NCI-H2227 (cell line): ENCODE data around the gene MYO15B.

ENCODE experiments used
- DNase-seq: peaks from one replicate; lab custom pipeline; 2025; ENCODE audit not compliant: unreplicated experiment; lab: John Stamatoyannopoulos, UW

The MYO15B gene

DNA sequence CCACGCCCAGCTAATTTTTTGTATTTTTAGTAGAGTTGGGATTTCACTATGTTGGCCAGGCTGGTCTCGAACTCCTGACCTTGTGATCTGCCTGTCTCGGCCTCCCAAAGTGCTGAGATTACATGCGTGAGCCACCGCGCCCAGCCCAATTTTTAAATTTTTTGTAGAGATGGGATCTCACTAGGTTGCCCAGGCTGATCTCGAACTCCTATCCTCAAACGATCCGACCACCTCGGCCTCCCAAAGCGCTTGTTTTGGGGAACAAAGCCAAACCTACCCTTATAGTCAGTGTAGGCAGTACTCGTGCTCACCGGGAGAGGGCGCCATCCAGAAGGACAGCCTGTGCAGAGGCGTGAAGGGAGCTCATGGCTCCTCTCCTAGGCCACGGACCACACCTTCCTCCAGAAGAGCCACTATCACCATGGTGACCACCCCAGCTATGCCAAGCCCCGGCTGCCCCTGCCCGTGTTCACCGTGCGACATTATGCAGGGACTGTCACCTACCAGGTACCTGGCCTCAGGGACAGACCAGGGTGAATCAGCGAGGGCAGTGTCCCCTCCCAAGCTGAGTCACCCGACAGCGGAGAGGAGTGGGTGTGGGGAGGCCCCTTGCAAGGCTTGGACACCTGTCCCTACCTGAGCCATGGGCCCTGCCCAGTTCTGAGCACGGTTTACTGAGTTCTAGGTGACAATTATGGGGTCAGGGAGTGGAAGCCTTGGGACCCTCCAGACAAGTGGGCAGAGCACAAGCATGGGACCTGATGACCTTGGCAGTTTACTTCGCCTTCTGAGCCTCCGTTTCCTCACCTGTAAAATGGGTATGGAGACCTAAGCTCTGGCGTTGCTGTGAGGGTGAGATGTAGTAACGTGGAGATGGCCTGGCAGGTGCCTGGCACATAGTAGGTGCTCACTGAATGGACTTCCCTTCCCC lies 13.7 kb downstream of the MYO15B start:
- peak; percentile 21 for DNase-seq

DNA sequence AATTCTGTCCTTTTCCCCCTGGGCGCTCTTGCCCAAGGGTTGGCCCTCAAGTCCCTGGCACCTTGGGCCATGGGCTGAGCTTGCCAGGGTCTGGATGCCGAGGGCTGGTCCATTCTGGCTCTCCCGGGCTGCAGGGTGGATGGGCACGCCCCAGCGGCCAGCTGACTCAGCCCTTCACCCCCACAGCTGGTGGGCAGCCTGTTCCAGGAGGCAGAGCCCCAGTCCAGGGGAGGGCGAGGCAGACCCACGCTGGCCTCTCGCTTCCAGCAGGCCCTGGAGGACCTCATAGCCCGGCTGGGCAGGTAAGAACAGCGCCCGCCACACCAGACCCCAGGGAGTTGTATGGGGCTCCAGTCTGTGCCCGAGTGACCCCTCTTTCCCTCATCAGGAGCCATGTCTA lies 15.0 kb downstream of the MYO15B start:
- no peak for DNase-seq

DNA sequence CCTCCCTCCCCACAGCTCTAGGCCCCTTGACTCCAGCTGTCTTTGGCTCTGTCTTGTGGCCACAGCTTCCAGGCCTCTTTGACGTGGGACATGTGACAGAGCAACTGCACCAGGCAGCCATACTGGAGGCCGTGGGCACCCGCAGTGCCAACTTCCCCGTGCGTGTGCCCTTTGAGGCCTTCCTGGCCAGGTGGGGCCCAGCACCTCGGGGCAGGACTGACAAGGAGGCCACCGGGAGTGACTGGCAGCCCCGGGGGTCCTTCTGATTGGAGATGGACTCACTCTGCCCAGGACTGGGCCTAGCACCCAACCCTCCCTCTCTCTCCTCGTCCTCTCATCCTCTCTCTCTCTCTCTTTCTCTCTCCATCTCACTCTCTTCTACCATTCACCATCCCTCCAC lies 15.5 kb downstream of the MYO15B start:
- DNase-seq: no peak

DNA sequence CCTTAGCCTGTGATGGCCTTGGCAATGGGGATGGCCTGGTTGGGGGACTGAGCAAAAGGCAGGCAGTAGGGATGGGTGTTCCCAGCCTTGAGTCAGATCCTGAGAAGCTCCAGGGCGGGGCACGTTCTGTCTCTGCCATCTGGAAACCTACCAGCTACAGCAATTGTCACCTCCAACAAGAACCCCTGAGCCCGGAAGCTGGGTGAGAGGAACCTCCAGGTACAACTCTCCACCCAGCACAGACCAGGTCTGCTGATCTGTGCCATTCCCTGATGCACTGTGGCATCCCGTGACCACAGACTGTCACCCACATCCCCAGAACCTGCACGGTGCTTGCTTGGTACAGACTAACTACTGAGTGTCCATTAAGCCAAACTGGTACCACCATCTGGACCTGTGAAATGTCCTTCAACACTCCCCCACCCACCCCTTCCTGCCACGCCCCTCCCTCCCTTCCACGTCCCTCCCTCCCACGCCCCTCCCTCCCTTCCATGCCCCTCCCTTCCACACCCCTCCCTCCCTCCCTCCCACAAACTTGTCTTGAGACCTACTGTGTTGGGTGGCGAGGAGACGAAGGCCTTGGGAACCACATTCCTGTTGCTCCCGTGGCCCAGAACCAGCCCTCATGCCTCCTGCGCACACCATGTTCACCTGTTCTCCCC lies 16.6 kb downstream of the MYO15B start:
- DNase-seq: no peak

DNA sequence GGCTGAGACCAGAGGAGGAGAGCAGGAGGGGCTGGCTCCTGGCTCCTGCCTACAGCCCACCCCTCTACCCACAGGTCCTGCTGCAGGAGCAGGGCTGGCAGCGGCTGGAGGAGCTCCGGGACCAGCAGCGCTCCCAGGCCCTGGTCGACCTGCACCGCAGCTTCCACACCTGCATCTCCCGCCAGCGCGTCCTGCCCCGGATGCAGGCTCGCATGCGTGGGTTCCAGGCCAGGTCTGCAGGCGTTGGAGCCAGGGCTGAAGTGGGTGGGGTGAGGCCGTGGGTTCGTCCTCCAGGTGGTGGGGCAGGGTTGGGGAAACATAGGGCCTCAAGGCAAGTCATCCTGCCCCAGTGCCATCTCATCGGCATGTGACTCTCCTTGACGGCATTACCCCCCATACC lies 18.2 kb downstream of the MYO15B start:
- no peak for DNase-seq

DNA sequence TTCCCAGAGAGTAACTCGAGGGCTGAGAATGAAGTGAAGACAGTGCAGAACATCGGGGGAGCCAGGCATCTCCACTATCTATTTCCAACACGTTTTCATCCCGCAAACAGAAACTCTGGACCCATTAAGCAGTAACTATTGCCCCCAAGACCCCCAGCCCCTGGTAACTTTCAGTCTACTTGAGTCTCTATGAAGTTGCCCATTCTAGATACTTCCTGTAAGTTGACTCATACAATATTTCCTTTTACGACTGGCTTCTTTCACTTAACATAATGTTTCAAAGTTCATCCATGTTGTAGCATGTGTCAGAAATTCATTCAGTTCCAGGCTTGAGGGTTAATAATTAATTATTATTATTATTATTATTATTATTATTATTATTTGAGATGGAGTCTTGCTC lies 19.5 kb downstream of the MYO15B start:
- no peak for DNase-seq

DNA sequence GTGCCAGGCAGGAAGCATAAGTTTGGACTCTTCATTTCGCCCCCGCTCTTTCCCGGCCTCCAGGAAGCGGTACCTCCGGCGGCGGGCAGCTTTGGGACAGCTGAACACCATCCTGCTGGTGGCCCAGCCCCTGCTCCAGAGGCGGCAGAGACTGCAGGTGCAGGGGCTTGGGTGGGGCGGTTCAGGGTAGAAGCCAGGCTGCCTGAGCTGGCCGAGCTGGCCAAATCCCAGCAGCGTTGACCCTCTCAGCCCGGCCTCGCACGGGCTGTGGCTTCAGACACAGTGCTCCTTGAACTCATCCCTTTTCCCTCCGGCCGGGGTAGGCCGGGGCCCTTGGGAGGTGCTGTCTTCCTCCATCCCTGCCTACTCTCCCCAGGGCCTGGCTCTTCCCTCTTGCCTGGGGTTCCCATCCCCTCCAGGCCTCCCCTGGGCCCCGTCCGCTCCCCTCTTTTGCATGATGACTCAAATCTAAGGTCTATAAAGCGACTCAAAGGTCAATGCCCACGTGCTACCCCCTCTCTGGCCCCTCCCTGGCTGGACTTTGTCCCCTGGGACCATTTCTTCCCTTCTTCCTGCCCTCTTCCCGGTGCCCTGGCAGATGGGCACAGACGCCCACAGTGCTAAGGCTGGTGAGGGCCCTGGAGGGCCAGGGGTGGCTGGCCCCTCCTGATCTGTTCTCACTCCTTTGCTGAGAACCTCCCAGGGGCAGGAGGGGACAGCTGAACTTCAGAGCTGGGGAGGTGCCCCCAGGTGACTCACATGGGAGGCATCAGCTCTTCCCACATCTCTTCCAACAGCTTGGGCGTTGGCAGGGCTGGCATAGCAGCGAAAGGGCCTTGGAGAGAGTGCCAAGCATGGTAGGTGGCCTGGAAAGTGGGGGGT lies 22.7 kb downstream of the MYO15B start:
- DNase-seq: no peak

DNA sequence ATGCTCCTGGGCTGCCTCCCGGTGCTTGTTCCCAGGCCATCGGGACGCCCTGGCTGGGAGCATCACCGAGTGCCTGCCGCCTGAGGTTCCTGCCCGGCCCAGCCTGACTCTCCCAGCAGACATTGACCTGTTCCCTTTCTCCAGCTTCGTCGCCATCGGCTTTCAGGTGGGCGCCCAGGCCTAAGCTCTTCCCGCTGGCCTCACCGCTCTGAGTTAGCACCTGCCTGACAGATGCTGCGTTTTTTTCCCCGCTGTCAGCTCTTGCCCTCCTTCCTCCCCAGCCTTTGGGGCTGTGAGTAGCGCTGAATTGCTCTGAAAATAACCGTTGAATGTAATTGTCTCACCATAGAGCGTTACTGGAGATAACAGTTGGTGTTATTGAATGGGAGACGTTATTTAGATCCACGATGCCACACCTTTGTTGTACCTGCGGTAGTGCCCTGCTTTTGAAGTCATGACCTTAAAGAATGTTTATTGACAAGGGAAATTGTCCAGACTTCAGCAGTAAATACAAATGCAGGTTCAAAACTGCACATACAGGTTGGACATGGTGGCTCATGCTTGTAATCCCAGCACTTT lies 24.3 kb downstream of the MYO15B start:
- no peak for DNase-seq

DNA sequence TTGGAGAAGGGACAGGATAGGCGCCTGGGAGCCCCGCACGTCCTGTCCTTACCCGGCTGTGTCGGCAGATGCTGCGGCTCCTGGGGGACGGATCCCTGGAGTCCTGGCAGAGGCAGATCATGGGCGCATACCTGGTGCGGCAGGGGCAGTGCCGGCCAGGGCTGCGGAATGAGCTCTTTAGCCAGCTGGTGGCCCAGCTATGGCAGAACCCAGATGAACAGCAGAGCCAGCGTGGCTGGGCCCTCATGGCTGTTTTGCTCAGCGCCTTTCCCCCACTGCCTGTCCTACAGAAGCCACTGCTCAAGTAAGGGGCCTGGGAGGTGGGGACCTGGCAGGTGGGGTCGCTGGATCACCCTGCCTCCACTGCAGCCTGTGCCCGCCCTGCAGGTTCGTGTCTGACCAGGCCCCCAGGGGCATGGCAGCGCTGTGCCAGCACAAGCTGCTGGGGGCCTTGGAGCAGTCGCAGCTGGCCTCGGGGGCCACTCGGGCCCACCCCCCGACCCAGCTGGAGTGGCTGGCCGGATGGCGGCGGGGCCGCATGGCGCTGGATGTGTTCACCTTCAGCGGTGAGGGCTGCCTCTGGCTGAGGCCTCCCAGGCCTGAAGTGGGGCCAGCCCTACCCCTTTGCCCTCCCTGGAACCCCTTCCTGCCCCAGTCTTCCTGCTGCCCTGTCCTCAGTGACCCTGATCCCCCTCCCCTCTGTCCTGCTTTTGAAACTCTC lies 25.5 kb downstream of the MYO15B start:
- DNase-seq: no peak

DNA sequence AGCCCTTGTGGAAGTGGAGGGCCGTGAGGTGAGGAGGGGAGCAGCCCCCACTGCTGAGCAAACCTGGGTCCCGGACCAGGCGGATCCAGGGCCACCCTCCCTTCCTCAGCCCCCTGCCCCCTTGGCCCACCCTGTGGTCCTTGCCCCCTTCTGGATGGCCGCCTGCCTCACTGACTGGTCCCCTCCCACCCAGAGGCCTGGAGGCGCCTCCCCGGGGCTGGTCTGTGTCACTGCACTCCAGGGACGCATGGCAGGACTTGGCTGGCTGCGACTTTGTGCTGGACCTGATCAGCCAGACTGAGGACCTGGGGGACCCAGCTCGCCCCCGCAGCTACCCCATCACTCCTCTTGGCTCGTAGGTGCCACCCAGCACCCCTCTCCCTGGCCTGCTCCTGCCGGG lies 26.4 kb downstream of the MYO15B start:
- no peak for DNase-seq

DNA sequence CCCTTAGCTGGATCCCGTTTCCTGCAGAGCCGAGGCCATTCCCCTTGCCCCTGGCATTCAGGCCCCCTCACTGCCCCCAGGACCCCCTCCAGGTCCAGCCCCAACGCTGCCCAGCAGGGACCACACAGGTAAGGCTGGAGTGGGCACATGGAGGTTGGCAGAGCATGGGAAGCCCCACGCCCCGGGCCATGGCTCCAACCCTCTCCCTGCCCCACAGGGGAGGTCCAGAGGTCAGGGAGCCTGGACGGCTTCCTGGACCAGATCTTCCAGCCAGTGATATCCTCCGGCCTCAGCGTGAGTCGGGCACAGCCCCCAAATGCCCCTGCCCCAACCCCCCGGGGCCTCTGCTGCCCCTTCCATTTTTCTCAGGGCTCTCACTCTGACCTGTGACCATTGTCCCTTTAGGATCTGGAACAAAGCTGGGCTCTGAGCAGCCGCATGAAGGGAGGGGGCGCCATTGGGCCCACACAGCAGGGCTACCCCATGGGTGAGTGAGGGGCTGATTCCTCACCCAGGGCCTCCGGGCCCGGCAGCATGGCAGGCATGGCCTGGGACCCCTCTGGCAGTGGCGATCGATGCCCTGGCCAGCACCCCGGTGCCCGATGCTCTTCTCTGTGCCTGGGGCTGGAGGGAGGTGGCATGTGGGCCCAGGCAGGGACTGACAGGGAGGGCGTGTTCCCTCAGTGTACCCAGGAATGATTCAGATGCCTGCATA lies 27.1 kb downstream of the MYO15B start:
- no peak for DNase-seq

DNA sequence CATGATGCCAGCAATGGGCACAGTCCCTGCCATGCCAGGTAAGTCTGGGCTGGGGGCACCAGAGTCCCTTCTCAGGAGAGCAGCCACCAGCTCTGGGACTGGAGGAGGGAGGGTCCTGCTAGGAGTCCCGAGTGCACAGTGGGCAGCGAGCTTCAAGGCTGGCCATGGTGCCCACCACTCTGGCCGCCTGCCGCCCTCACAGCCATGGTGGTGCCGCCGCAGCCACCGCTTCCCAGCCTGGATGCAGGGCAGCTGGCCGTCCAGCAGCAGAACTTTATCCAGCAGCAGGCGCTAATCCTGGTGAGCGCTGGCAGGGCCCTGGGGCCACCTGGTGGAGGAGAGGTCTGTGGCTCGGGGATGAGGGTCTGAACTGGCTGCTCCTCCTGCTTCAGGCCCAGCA lies 27.7 kb downstream of the MYO15B start:
- DNase-seq: no peak

DNA sequence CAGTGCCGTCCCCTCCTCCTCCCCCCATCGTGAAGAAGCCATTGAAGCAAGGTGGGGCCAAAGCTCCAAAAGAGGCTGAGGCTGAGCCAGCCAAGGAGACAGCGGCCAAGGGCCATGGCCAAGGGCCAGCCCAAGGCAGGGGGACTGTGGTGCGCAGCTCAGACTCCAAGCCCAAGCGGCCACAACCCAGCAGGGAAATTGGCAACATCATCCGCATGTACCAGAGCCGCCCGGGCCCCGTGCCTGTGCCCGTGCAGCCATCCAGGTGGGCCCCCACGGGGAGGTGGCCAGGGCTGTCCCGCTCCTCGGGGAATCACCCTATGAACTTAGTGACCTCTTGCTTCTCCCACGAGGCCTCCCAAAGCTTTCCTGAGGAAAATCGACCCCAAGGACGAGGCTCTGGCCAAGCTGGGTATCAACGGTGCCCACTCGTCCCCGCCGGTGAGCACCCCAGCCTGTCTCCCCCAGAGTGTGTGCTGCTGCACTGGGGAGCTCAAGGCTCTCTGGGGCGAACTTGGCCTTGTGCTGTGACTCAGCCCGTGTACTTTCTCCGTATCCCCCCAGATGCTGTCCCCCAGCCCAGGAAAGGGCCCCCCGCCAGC lies 29.0 kb downstream of the MYO15B start:
- DNase-seq: no peak

DNA sequence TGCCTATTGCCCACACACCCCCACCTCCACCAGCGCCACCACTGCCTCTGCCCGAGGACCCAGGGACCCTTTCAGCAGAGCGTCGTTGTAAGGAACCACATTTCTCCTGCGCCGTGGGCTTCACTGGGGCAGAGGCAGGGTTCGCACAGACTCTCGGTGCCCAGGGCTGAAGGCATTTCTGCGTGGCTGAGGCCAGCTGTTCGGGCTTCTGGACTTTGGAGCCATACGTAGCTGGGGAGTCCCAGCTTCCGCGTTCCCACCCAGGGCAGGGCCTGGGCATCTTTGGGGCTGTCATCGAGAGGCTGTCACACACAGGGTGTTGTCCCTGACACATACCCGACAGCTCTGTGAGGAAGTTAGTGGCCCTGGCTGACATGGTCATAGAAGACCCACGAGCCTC lies 29.6 kb downstream of the MYO15B start:
- no peak for DNase-seq

DNA sequence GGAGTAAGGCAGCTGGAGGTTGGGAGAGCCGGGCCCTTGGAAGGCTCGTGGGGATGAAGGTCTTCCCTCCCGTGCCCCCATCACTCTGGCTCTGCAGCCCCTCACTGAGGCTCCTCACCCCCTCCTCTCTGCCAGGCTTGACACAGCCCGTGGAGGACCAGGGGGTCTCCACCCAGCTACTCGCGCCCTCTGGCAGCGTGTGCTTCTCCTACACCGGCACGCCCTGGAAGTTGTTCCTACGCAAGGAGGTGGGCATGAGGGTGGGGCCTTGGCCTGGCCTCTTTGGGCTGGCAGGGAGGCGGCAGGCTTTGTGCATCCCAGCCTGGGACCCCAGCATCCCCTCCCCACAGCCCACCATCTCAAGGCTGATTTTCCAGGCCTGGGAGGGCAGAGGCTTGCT lies 30.1 kb downstream of the MYO15B start:
- no peak for DNase-seq

DNA sequence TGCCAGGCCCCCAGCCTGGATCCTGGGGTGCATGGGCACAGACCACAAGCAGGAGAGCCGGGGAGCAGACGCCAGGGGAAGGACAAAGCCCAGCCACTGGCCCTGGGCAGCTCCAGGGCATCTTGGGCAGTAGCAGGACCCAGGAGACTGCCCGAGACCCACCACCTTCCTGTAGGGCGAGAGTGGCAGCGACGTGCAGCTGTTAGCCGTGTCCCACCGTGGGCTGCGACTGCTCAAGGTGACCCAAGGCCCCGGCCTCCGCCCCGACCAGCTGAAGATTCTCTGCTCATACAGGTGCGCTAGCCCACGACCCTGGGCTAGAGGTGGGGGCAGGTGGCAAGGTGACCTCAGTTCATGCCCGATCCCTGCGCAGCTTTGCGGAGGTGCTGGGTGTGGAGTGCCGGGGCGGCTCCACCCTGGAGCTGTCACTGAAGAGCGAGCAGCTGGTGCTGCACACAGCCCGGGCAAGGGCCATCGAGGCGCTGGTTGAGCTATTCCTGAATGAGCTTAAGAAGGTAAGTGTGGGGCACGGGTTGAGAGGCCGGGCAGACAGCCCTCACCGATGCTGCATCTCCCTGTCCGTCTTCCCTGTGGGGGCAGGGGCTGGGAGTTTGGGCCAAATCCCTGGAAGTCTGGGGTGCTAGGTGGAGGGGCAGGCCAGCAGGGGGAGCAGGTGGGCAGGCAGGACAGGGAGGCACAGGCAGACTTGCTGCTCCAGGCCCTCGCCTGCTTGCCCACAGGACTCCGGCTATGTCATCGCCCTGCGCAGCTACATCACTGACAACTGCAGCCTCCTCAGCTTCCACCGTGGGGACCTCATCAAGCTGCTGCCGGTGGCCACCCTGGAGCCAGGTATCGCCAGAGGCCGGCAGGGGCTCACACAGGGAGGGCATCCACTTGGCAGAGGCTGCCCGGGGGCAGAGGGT lies 32.2 kb downstream of the MYO15B start:
- DNase-seq: peak; percentile 38

DNA sequence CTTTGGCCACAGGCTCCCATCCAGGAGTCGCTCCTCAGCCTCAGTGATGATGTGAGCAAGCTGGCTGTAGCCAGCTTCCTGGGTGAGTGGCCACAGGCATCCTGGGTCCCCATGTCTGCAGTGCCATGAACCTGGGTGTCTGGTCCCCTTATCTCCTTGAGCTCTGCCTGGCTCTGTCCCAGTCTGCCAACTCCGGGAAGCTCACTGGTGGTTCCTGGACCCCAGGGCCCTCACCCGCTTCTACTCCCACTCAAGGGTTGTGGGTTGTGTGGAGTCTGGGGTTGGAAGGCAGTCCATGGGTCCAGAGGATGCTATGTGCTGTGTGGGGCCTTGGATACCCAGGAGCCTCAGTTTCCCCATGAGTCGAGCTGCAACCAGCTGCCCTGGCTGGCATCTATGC lies 33.9 kb downstream of the MYO15B start:
- DNase-seq: no peak

DNA sequence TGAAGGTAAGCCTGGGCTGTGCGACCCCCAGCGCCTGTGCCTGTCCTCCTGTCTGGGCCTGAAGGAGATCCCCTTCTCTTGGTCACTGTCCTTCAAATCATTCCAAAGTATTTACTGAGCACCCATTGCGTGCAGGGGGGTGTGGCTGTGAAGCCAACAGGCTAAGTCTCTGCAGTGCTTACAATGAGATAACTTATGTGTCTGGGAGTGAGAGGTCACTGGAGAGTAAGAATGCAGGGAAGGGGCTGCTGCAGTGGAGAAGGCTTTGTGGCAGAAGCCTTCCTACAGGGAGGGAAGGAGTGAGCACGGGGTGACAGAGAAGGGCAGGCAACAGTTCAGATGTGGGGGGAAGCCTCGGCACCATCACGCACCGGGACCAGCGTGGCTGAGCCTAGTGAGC lies 34.5 kb downstream of the MYO15B start:
- no peak for DNase-seq
